Left lung (tissue), 10 donors: Measurements from ENCODE around the gene IL19. TPM values are rescaled to one million over a fixed set of nuclear protein-coding genes. Genes with fewer than 3 reads are reported as not detected.

Experiments used
- ATAC-seq: fragments of 200-7000 bp; cut with Tn5 transposase; one replicate; pipeline ENCODE4 v1.9.1; 2020; ENCODE audit warnings: moderate library complexity
- DNase-seq, 4 donors: peaks; one replicate each; pipeline ENCODE4 v3.0.0-alpha.2; 2013 to 2020
- H3K27ac ChIP-seq, 2 donors: fragments of 200-600 bp; sonication (generic) in 1 of 2; one replicate each; pipeline versions ENCODE4 v1.5.0 to v1.8.0; 2020 to 2021
- H3K27me3 ChIP-seq, 2 donors: fragments of 200-600 bp; sonication (generic) in 1 of 2; one replicate each; pipeline versions ENCODE4 v1.5.0 to v1.8.0; 2020 to 2021
- H3K36me3 ChIP-seq, 2 donors: fragments of 200-600 bp; sonication (generic) in 1 of 2; one replicate each; pipeline versions ENCODE4 v1.5.0 to v1.8.0; 2020 to 2021
- H3K4me1 ChIP-seq, 2 donors: fragments of 200-600 bp; one replicate each; pipeline ENCODE4 v1.8.0; 2021
- H3K4me3 ChIP-seq, 2 donors: fragments of 200-600 bp; sonication (generic) in 1 of 2; one replicate each; pipeline versions ENCODE4 v1.5.0 to v1.8.0; 2020 to 2021; ENCODE audit warnings: mild to moderate bottlenecking in 1 of 2
- H3K9me3 ChIP-seq, 2 donors: fragments of 200-600 bp; sonication (generic) in 1 of 2; one replicate each; pipeline versions ENCODE4 v1.5.0 to v1.8.0; 2020 to 2021
- CTCF ChIP-seq, 2 donors: fragments of 200-600 bp; sonication (generic) in 1 of 2; IDR thresholded peaks; one replicate each; pipeline versions ENCODE4 v1.5.0 to v1.8.0; 2021; ENCODE audit warnings: antibody characterized with exemption in 2 of 2
- intact Hi-C, 2 donors: fragments of 100-400 bp; cut with DNase I; formaldehyde crosslinking; loops; one replicate each; pipeline versions ENCODE4 v1.11.2 to v1.14.2; 2022
- polyA plus RNA-seq, 6 donors: library from polyadenylated mRNA; unstranded; fragments of 120-200 nt; gene quantifications; one replicate each; pipeline ENCODE4 v1.2.1, GENCODE V29; 2013; ENCODE audit not compliant: insufficient read length in 6 of 6
- total RNA-seq, 2 donors: library from RNA; stranded (reverse); fragmentation: NEBNext Ultra II Directional; extraction: Animal tissue kit (Norgen Biotek cat#: 25700); gene quantifications; one replicate each; pipeline ENCODE4 v1.2.1, GENCODE V29; 2021
- donor health status: DM: no; HTN: yes; CAD: no.
- donor health status: DM: no; HTN: no; CAD: no.

Gene IL19
- total and polyA plus RNA-seq, 8 donors = not detected

- H3K4me1 ChIP-seq = peaks cover 0 to 42% of the 10 kb centered on the region in 2 donors
- DNase-seq = no peak
These were observed 61.1 kb downstream of the IL19 start for GRCh38 chr1:206831650-206832049.

GRCh38 chr1:206832352-206832880 is 61.8 kb downstream of the IL19 start:
- TF ChIP-seq CTCF (IDR thresholded peaks at IDR 0.05) = no peak
- DNase-seq = no peak
- intact Hi-C loops = no loop called here
- Histone ChIP-seq H3K36me3 (no peaks in the 10 kb centered on the region), H3K27ac (no peak overlapping the region), H3K9me3 (no peaks in the 10 kb centered on the region), H3K4me1 (peaks cover 0 to 42% of the 10 kb centered on the region in 2 donors), H3K4me3 (no peak overlapping the region), H3K27me3 (peaks cover 0 to 1% of the 10 kb centered on the region in 2 donors)
- ATAC-seq = no peak

More at GRCh38 chr1:206831650-206832049, 61.1 kb downstream of the IL19 start:
- no peaks in the 10 kb centered on the region for H3K9me3 ChIP-seq
- no peaks in the 10 kb centered on the region for H3K36me3 ChIP-seq
- ATAC-seq = no peak
- no peak for TF ChIP-seq CTCF (IDR thresholded peaks at IDR 0.05)
- intact Hi-C loops = no loop called here
- no peaks in the 10 kb centered on the region for H3K27me3 ChIP-seq
- no peak overlapping the region for H3K27ac ChIP-seq
- H3K4me3 ChIP-seq = no peak overlapping the region

GRCh38 chr1:206833106-206833680 is 62.6 kb downstream of the IL19 start:
- H3K27me3 ChIP-seq = peaks cover 0 to 4% of the 10 kb centered on the region in 2 donors
- peaks cover 0 to 42% of the 10 kb centered on the region in 2 donors for H3K4me1 ChIP-seq
- no peak for TF ChIP-seq CTCF (IDR thresholded peaks at IDR 0.05)
- intact Hi-C loops = no loop called here
- ATAC-seq (no peak), DNase-seq (no peak)
- no peaks in the 10 kb centered on the region for H3K36me3 ChIP-seq
- H3K27ac ChIP-seq = no peak overlapping the region
- no peaks in the 10 kb centered on the region for H3K9me3 ChIP-seq
- H3K4me3 ChIP-seq = no peak overlapping the region

- Histone ChIP-seq H3K4me3 (no peak overlapping the region), H3K27ac (no peak overlapping the region), H3K9me3 (no peaks in the 10 kb centered on the region), H3K36me3 (no peaks in the 10 kb centered on the region), H3K27me3 (peaks cover 0 to 4% of the 10 kb centered on the region in 2 donors), H3K4me1 (peaks cover 0 to 42% of the 10 kb centered on the region in 2 donors)
- intact Hi-C loops = no loop called here
- peak in 1 of 4 donors; percentile 60 for DNase-seq
- TF ChIP-seq CTCF (IDR thresholded peaks at IDR 0.05) = no peak
- peak; percentile 93 for ATAC-seq
These were observed 63.2 kb downstream of the IL19 start for GRCh38 chr1:206833801-206834200.

- intact Hi-C loops = no loop called here
- H3K27ac ChIP-seq = no peak overlapping the region
- H3K4me3 ChIP-seq = no peak overlapping the region
These were observed 63.6 kb downstream of the IL19 start for GRCh38 chr1:206834217-206834616.

More at GRCh38 chr1:206834217-206834616, 63.6 kb downstream of the IL19 start:
- no peaks in the 10 kb centered on the region for H3K9me3 ChIP-seq
- TF ChIP-seq CTCF (IDR thresholded peaks at IDR 0.05) = no peak
- H3K4me1 ChIP-seq = peaks cover 0 to 42% of the 10 kb centered on the region in 2 donors
- DNase-seq = no peak
- no peak for ATAC-seq
- peaks cover 0 to 4% of the 10 kb centered on the region in 2 donors for H3K27me3 ChIP-seq
- H3K36me3 ChIP-seq = no peaks in the 10 kb centered on the region
